Ishikawa (cell line): ENCODE results near the gene SMCHD1.

Source experiments
- CEBPB ChIP-seq: IDR thresholded peaks from 2 replicates; pipeline ENCODE4 v1.6.1; 2012
- CREB1 ChIP-seq: IDR thresholded peaks from 2 replicates; pipeline ENCODE4 v1.6.1; 2012; ENCODE audit warnings: low read depth
- EGR1 ChIP-seq: IDR thresholded peaks from 2 replicates; pipeline ENCODE4 v1.6.1; 2012
- EP300 ChIP-seq: IDR thresholded peaks from 2 replicates; pipeline ENCODE4 v1.6.1; 2012; ENCODE audit warnings: borderline replicate concordance
- FOXM1 ChIP-seq: IDR thresholded peaks from 2 replicates; pipeline ENCODE4 v1.6.1; 2012; ENCODE audit warnings: low read depth, borderline replicate concordance
- MAX ChIP-seq: IDR thresholded peaks from 2 replicates; pipeline ENCODE4 v1.6.1; 2012
- NFIC ChIP-seq: IDR thresholded peaks from 2 replicates; pipeline ENCODE4 v1.6.1; 2012
- RAD21 ChIP-seq: IDR thresholded peaks from 2 replicates; pipeline ENCODE4 v1.6.1; 2012; ENCODE audit warnings: low read depth
- REST ChIP-seq: IDR thresholded peaks from 2 replicates; pipeline ENCODE4 v1.6.1; 2012; ENCODE audit warnings: low read depth, mild to moderate bottlenecking
- TAF1 ChIP-seq: IDR thresholded peaks from 2 replicates; pipeline ENCODE4 v1.6.1; 2012; ENCODE audit warnings: low read depth, mild to moderate bottlenecking
- TEAD4 ChIP-seq: IDR thresholded peaks from 2 replicates; pipeline ENCODE4 v1.6.1; 2012
- USF1 ChIP-seq: IDR thresholded peaks from 2 replicates; pipeline ENCODE4 v1.6.1; 2012
- YY1 ChIP-seq: IDR thresholded peaks from 2 replicates; pipeline ENCODE4 v1.6.1; 2012; ENCODE audit warnings: low read depth
- ZBTB7A ChIP-seq: IDR thresholded peaks from 2 replicates; pipeline ENCODE4 v1.6.1; 2012; ENCODE audit warnings: low read depth

- TF ChIP-seq CREB1: no peak
- TF ChIP-seq MAX: no peak
- TF ChIP-seq REST: no peak
- TF ChIP-seq TAF1: no peak
- no peak for TF ChIP-seq EGR1
- TF ChIP-seq TEAD4: no peak
- no peak for TF ChIP-seq EP300
- no peak for TF ChIP-seq USF1
- no peak for TF ChIP-seq CEBPB
- TF ChIP-seq RAD21: no peak
- no peak for TF ChIP-seq NFIC
- no peak for TF ChIP-seq YY1
- TF ChIP-seq FOXM1: no peak
- TF ChIP-seq ZBTB7A: no peak
Measured at GRCh38 chr18:2794159-2794558, 138.6 kb downstream of the SMCHD1 start.
